HG03520 (cell line): ENCODE data around the gene AUNIP.
A peak's percentile ranks its signal among the peaks of the same experiment; 100 is the strongest.

Source experiments
- ATAC-seq: cut with Tn5 transposase; IDR thresholded peaks from one replicate; pipeline ENCODE4 v1.9.1; 2021; ENCODE audit warnings: mild to moderate bottlenecking, moderate library complexity; ENCODE audit not compliant: unreplicated experiment

AUNIP gene

GRCh38 chr1:25890239-25891034 lies 31.2 kb upstream of the AUNIP start:
- ATAC-seq = no peak

GRCh38 chr1:25889470-25889869 lies 30.2 kb upstream of the AUNIP start:
- ATAC-seq = no peak

DNA sequence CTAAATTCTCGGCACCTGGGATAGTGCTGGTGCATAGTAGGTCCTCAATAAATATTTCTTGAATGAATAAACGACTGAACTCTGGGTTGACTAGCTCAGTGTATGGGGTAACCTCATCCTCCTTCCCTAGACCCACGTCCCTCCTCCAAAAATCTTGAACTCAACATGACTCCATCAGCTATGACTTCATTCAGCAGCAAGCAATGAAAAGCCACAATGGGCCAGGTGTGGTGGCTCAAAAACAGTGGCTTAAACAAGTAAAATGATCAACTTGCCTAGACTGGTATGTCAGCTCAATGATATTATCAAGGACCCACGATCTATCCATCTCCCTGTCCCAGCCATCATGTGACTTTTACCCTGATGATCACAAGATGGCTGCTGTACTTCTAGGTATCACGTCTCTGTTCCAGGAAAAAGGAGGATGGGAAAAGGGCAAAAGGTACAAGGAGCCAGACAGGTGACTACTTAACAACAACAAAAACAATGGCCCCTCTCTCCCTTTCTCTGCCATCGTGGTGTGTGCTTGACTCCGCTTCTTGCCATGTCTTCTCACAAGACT lies 29.2 kb upstream of the AUNIP start:
- ATAC-seq = no peak

DNA sequence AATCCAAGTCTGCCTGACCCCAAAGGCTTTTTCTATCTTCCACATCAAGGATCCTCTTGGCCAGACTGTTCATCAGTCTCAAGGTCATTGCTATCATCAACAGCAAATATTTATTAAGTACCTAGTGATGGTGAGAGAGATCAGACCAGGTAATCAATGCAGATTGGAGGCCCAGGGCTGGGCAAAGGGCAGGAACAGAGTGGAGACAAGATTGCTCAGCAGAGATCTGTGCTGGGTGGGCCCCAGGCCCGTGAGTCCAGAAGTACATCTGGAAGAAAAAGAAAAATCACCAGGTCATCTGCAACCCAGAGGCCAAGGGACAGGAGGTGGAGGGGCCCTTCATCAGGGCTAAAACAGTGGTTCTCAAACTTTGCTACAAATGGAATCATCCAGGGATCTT lies 26.3 kb upstream of the AUNIP start:
- ATAC-seq = no peak

- no peak for ATAC-seq
Observed at GRCh38 chr1:25881266-25881665, 22.0 kb upstream of the AUNIP start.

GRCh38 chr1:25880518-25880917 lies 21.3 kb upstream of the AUNIP start:
- no peak for ATAC-seq

DNA sequence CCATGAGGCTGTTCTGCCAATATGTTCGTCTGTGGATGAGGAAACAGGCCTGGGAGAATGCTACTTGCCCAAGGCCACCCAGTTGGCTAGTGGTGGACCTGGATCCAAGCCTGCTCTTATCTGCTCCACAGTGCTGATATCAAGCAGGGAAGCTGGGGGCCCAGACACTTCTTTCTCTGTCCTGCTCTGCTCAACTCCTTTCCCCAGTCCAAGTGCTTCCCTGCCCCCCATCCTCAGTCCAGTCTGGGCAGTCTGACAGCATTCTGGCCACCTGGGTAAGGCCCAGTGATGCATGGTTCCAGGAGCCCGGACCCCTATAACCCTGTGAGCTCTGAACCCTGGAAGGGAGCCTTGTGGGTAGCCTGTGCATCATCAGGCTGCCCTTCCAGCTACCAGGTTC lies 20.4 kb upstream of the AUNIP start:
- ATAC-seq = no peak

- ATAC-seq = no peak
Observed at GRCh38 chr1:25878690-25879089, 19.4 kb upstream of the AUNIP start.

DNA sequence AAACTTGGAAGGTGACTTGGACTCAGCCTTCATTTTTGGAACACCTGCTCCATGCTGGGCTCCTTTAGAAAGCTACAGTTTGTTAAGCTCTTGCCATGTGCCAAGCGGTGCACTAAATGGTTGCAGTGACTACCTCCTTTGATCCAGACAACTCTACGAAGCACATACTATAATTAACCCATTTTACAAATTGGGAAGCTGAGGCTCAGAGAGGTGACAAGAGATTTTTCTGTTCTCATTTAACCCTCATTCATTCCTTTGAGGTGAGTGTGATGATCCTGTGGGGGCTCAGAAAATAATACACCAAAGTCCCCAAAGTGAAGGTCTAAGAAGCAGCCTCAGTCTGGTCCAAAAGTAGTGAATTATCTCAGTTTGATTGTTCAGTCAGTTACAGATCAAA lies 17.9 kb upstream of the AUNIP start:
- ATAC-seq = no peak

DNA sequence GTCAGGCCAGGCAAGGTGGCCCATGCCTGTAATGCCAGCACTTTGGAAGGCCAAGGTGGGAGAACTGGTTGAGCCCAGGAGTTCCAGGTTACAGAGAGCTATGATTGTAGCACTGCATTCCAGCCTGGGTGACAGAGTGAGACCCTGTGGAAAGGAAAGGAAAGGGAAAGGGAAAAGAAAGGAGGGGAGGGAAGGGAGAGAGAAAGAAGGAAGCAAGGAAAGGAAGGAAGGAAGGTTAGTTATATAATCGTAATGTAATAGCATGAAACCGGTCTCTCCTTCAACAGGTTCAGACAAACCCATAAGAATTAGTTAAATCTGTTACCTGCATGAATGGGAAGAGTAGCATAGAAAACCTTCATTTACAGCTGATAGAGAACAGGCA lies 17.4 kb upstream of the AUNIP start:
- ATAC-seq = no peak

DNA sequence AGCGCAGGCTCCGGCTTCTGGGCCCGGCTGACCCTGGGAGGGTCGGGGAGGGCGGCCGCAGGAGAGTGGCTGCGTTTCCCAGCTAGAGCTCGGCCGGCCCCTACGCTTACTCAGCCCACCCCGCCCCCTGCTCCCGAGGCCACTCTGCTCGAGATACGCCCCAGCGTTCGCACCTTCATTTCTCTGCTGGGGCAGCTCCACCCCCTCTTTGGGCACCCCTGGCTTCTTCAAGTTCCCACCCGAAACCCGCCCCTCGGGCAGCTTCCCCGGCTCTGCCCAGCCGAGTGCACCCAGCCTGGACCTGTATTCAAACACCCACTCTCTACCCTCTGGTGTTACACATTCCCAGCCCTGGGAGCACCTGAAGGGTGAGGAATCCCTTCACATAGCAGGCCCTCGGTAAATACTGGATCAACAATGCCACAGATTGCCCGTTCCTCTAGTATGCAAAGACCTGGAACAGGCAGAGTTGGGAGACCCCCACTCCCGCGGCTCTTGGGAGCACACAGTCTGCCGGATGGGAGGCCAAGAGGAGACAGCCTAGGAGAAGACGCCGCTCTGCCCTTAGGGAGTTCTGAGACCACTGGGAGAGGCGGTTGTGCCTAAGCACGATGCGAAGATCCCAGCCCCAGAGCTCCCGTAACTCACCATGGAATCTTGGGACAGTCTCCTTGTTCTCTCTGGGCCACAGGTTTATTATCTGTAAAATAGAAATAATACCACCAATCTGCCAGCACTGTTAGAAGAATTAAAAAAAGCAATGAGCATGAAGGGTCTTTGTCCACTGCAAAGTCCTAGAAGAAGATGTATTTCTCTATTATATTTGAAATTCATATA lies 16.8 kb upstream of the AUNIP start:
- no peak for ATAC-seq

- ATAC-seq = peak; percentile 54
Observed at GRCh38 chr1:25875154-25875855, 16.0 kb upstream of the AUNIP start, which contains the start of gene PAQR7. PAQR7 (minus strand) TSS chr1:25875708; CDS start chr1:25863839, 11,869 bp downstream.

DNA sequence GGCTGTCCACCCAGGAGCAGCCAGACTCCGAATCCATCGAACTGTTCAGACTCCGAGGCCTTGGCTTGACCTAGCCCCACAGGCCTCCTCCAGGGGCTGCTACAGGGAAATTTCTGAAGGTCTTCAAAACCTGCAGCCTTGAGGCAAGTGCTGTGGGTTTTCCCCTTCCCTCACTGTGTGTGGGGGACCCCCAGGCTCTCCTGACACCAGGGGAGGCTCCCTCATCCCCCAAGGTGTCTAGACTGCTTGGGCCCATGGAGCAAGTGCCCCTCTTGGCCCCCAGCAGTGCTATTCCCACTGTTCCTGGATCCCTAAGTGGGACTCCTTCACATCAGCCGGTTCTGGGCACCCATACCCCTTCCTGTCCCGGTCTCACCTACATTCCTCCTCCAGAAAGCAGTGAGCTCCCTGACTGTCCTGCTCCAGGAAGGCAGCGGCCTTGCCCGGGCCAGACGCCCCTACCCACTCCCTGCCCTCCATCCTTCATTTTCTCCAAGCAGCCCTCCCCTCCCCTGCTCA lies 15.4 kb upstream of the AUNIP start:
- no peak for ATAC-seq

DNA sequence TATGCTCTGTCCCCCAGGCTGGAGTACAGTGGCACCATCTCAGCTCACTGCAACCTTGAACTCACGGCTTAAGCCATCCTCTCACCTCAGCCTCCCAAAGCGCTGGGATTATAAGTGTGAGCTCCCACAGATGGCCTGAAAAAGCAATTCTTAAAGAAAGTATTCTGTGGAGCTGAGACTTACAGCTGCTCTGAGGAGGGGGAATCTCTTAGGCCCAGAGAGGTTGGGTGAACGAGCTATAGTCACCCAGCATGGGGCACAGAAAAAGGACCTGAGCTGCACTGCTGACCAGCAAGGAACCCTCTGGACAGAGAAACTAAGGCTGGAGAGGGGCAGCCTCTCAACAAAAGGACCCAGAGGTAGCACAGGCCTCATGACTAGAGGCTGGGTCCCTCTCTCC lies 15.0 kb upstream of the AUNIP start:
- no peak for ATAC-seq

DNA sequence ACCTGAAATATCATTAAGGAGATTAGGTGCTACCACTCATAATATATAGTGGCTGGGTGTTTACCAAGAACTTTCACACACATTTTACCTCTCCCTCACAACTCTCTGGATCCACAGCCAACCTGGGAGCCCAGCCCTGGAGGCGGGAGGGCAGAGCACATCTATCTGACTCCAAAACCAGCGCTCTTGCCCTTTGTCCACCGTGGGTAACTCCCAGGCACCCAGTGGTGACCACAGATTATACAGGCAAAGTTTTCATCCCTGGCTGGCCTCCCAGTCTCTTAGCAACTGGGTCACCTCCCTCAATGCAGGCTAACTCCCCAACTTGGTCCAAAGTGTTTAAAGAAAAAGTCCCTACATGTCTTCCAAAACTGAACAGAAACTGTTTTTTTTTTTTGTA lies 13.9 kb upstream of the AUNIP start:
- ATAC-seq = no peak

DNA sequence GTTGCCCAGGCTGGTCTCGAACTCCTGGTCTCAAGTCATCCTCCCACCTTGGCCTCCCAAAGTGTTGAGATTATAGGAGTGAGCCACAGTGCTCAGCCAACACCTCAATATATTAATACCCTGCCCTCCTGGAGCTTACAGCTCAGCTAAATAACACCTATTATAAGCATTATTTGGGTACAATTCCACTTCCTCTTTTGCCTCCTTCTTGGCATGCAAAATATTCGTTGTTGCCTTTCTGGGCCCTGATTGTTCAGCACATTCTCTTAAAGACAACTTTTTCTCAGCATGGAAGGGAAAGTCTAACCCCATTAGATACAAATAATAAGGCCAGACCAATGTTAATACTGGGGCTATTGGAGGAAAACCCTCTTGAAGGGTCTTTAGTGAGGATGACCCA lies 13.5 kb upstream of the AUNIP start:
- no peak for ATAC-seq

DNA sequence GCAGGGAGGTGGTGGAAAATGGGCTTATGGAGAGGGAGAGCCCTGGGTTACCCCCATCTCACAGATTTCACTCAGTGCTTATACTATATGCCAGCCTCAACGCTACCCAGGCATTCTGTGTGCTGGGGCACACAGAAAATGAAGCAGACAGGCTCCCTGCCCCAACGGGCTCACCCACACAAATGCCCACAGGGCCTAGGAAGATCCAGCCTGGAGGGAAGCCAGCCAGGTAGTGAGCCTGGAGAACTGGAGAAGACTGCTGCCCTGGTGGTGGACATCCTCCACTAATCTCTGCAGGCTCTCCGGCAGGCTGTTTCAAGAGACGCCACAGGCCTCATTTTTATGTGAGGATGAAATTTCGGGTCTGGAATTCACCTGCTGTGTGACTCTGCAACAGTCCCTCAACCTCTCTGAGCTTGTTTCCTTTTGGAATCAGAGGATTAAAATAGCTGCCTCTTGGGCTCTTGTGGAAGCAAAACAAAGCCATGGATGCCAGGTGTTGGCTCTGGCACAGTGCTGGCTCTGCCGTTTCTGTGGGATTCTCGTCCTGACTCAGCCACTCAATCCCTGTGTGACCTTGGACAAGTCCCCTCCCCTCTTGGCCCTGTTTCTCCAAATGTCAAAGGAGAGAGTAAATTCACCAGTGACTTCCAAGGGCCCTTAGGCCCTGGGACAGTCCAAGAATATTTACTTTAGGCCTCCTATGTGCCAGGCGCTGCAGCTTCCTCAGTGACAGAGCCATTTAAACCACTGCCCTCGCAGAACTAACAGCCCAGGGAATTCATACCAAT lies 12.6 kb upstream of the AUNIP start:
- no peak for ATAC-seq

DNA sequence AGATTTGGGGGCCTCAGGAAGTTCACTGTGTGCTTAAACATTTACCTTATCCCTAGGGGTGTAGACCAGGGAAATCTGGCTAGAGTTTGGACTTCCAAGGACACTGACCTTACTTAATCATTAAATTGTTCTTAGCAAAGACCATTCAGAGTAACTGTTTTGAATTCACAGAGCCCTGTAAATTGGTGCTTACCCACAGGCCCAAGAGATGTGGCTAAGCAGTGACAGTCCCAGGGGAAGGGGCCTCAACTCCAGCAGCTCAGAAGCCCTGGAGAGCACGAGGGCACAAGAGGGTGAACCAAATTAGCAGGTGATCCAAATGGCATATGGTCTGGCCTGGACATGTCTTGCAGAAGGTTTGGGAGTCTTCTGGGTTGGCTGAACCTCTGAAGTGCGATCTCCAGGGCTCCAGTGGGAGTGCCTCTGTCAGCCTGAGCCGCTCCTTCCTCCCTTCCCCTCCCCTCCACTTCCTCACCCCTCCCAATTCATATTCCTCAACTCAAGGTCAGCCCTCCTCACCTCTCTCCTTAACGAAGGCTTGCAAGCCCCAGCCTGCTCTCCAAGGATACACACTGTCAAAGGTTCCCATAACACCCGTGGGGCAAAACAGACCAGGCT lies 11.9 kb upstream of the AUNIP start:
- ATAC-seq = no peak

- no peak for ATAC-seq
Observed at GRCh38 chr1:25870614-25871013, 11.4 kb upstream of the AUNIP start.
